Activated CD4-positive, alpha-beta T cell treated with anti-CD3 and anti-CD28 coated beads, Interleukin-2, amount 50 U/mL, for 16 hours (primary cell): Measurements from ENCODE around the gene TRAPPC1.

Experiments used
- DNase-seq: peaks from one replicate; pipeline ENCODE4 v3.0.0-alpha.2; 2020

TRAPPC1 gene

GRCh38 chr17:7897090-7897489 is 34.7 kb downstream of the TRAPPC1 start:
- no peak for DNase-seq

- no peak for DNase-seq
Measured at GRCh38 chr17:7894866-7895265, 36.9 kb downstream of the TRAPPC1 start.

GRCh38 chr17:7894226-7894625 is 37.5 kb downstream of the TRAPPC1 start:
- DNase-seq = no peak

GRCh38 chr17:7893187-7893880 is 38.4 kb downstream of the TRAPPC1 start:
- DNase-seq = no peak

- peak; percentile 25 for DNase-seq
Measured at GRCh38 chr17:7889166-7889955, 42.4 kb downstream of the TRAPPC1 start.

GRCh38 chr17:7888184-7888920 is 43.4 kb downstream of the TRAPPC1 start, which contains the start of gene CHD3:
CHD3 (plus strand) TSS chr17:7888789; CDS start chr17:7889001, 212 bp downstream.
- peak; percentile 58 for DNase-seq

GRCh38 chr17:7887482-7888183 is 44.1 kb downstream of the TRAPPC1 start:
- peak; percentile 94 for DNase-seq

- no peak for DNase-seq
Measured at GRCh38 chr17:7887038-7887481, 44.7 kb downstream of the TRAPPC1 start.

- peak; percentile 58 for DNase-seq
Measured at GRCh38 chr17:7886227-7887037, 45.3 kb downstream of the TRAPPC1 start.

- peak; percentile 47 for DNase-seq
Measured at GRCh38 chr17:7885367-7886226, 46.1 kb downstream of the TRAPPC1 start.

- DNase-seq = peak; percentile 29
Measured at GRCh38 chr17:7884581-7885366, 47.0 kb downstream of the TRAPPC1 start.

- DNase-seq = peak; percentile 22
Measured at GRCh38 chr17:7883781-7884386, 47.9 kb downstream of the TRAPPC1 start.

GRCh38 chr17:7882629-7883028 is 49.1 kb downstream of the TRAPPC1 start:
- DNase-seq = no peak

GRCh38 chr17:7882068-7882467 is 49.7 kb downstream of the TRAPPC1 start:
- DNase-seq = no peak

- DNase-seq = no peak
Measured at GRCh38 chr17:7881276-7882054, 50.3 kb downstream of the TRAPPC1 start.
